HPDE6-E6E7 (cell line): ENCODE measurements around the gene PCBD2.

Source experiments
- DNase-seq: peaks from one replicate; pipeline ENCODE4 v3.0.0; 2011; ENCODE audit warnings: missing footprints; ENCODE audit errors: extremely low spot score

The PCBD2 gene

DNA sequence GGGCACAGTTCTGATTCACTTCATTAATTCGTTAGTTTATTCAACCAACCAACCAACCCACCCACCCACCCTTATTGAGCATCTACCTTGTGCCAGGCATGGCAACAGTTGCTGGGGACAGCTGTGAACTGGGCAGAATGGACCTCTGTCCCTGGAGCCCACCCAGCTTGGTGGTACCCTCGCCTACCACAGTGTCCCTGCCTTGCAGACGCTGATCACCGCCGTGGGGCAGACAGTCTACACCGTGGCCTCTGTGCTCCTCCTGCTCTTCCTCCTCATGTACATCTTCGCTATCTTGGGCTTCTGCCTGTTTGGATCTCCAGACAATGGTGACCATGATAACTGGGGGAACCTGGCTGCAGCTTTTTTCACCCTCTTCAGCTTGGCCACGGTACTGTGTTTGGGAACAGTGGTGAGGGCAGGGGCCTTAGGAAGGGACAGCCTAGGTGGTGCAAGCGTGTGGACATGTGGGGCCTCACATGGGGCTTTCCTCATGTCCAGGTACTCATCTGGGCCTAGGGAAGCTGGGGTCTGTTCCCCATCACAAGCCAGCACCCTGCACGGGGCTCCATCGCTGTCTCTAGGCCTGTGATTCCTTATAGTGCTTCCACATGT lies 102.9 kb downstream of the PCBD2 start:
- no peak for DNase-seq

DNA sequence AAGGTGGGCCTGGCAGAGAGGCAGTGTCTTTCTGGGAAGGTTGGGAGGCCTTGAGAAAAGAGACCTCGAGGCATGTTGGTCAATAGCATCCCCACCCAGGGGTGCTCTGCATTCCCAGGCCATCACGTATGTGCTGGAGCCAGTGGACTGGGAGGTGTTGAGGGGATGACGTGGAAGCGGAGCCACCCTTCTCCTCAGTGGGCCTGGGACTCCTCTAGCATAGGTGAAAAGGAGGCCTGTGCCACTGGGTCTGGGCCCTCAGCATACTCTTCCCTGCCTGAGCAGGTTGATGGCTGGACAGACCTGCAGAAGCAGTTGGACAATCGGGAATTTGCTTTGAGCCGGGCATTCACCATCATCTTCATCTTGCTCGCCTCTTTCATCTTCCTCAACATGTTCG lies 103.6 kb downstream of the PCBD2 start:
- no peak for DNase-seq

DNA sequence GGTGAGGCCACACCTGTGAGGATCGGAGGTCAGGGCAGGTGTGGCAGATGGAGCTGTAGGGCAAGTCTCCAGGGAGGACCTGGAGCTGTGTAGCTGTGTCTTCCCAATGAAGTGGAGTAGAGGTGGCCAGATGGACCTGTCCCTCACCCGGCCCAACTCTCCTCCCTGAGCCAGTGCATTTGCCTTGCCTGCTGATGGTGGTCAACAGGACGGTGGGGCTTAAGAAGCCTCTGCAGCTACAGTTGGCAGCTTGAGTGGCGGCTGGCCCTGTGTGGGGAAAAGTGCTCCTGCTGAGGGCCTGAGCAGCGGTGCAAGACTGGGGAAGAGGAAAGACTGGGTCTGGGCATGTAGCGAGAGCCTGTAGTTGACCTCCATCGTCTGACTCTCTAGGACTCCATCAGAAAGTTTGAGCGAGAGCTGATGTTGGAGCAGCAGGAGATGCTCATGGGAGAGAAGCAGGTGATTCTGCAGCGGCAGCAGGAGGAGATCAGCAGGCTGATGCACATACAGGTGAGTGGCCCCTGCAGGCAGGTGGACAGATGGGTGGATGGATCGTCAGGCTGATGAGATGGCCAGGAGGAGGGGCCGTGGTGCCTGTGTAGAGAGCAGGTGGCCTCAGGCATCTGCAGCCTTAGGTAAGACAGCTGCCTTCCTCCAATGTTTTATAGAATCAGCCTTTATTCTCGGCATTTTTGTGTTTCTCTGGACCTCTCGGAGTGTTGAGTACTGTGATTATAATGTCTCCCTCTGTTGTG lies 104.2 kb downstream of the PCBD2 start:
- DNase-seq: no peak

DNA sequence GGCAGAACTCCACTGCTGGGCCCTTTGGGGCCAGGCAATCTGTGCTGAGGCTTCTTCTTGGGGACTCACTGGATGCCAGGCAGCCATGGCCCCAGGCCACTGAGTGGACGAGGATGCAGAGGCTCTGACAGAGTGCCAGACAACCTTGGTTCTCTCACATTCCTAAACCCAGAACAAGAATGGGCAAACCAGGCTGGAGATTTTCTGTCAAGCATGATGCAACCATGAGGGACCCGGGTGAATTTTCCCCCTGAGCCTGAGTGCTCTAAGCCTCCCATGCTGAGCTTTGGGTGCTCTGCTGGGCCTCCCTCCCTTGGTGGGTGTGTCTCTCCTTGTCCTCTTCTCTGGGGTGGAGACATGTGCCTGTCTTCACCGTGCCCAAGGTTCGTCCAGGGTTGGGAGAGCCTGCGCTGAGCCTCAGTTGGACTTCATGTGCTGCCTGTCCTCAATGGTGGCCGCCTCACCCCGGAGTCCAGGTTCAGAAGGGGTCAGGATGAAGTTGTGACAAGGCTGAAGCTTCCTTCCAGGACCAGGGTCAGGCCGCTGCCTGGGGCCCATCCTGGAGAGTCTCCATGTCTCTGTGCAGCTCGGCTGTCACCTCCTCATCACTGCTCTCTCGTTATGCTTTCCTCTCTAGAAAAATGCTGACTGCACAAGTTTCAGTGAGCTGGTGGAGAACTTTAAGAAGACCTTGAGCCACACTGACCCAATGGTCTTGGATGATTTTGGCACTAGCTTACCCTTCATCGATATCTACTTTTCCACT lies 105.0 kb downstream of the PCBD2 start:
- no peak for DNase-seq

DNA sequence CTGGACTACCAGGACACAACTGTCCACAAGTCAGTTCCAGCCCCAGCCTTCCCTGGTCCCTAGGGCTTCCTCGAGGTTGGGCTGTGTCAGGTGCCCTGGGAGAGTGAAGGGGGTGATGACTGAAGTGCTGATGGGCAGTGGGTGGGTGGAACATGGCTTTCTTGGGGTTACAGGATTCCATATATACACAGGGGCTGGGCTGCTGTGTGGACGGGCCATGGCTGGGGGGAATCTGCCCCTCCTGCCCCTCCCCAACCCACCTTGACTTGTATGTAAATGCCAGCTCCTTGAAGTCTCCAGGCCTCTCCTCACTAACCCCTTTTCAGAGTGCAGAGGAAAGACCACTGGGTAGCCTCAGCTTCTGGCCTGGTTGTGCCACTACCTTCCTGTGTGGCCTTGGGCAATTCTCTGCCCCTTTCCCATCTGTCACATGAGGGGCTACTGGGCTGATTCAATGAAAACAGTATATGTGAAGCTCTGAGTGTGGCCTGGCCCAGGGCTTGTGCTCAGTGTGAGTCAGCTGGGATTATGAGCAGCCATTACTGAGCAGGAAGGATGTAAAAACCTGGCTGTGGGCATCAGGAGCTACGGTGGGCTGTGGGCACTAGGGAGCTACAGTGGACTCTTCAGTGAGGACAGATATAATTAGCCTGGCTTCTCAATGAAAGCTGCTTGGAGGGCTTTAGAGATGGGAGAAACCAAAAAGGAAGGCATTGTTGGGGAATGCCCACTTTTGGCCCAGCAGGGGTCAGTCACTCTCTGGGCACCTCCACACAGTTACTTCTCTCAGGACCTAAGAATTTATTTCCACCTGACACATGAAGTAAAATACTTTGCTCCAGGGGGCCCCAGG lies 105.8 kb downstream of the PCBD2 start:
- no peak for DNase-seq

DNA sequence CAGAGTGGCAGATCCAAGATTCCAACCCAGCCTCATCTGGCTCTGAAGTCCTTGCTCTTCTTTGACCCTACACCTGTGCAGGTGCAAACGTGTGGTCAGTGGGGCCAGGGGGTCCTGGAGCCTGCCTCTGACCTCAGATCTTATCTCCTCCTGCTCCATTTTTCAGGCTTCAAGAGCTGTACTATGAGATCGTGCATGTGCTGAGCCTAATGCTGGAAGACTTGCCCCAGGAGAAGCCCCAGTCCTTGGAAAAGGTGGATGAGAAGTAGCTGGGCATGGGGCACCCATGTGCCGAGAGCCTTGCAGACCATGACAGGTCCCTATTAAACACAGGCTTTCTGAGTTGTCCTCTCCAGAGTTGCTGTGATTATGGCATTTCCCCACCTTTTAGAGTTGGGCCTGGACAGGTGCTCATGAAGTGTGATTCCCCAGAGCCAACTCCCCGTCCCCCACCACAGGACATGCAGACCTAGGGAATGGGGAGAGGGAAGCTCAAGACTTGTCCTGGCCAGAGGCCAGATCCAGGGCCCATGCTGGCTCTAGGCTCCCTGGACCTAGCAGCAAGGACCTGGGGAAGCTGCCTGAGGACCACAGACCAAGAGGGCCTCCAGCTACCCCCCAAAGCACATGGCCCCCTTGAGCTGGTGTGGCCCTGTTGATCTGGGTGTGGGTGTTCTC lies 106.6 kb downstream of the PCBD2 start:
- no peak for DNase-seq

DNA sequence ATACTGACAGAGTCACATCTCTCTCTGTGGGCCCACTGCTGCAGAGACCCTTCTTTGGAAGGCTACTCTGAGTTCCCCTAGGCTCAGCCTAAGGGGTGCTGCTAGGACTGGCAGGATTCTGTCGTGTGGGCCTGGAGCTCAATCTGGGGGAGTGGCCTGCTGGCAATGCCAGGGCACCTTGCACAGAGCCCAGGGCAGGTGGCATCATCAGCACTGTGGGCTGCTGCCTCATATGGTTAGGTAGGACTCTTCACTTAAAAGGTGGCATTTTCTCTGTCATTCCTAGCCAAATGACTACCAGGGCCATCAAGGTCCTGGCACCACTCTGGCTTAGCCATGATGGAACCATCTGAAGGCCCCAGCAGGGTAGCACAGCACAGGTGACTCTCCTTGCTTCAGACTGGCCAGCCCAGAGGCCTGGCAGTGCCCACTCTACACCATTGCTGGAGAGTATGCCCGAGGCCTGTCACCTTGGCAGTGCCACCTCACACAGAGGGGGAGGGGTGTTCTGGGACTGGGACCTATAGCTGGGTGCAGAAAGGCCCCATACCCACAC lies 107.2 kb downstream of the PCBD2 start:
- DNase-seq: no peak
